COLO829 (cell line): ENCODE measurements around the gene ROBO2.

Experiments used
- DNase-seq: peaks from one replicate; pipeline ENCODE4 v3.0.0; 2012; ENCODE audit warnings: low spot score

The ROBO2 gene

DNA sequence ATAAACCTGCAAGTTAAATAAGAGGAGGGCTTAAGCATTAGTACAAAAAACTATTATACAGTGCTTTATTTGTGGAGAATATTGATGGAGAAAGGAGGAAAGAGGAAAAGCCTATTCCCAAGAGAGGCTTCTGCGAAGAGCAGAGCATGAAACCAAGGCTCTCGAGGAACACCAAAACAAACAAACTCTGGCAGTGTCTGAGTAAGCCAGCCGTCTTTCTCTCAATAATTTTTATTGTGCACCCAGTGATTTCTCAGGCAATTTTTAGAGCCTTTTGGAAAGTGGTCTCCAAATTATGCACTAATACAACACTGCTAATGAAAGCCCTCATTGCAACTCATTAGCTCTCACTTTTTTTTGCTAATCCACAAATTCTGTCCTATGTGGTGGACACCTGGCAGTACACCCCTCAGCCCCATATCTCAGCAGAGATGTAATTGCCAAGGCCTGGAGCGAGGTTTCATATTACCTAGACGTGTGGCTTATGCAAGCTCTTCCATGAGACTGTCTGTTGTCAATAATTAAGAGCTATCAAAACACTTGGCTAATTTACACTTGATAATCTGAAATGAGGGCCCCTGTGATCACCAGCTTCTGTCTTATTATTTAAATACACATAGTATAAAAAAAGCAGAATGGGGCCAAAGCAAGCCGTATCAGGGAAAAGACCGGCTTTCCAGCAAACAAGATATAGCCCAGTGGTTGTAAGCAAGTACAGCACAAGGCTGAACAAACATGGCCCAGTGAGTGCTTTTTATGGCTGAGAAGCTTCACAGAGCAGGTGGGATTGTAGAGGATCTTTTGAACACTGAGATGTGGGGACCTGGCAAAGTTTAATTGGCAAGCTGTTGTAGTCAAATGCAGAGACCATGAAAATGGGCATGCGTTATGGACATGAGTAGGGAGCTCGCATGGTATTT lies 216.9 kb downstream of the ROBO2 start:
- DNase-seq, result no peak

DNA sequence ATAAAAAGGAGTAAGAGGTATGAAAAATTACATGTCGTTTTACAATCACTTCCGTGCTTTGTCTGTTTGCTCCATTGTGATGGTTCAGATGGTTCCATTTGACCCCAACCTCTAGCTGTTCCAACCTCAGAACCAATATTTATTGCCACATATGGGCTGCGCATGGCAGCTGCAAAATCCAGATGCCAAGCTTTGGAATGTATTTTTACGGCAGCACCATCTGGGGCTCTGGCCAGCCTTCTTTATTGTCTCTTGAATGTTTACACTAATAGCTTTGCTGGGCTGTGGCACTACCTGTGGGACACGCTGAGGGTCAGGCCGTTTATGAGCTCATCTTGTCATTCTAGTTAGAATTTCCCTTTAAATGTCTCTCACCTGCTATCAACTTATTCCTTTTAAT lies 219.8 kb downstream of the ROBO2 start:
- no peak for DNase-seq

DNA sequence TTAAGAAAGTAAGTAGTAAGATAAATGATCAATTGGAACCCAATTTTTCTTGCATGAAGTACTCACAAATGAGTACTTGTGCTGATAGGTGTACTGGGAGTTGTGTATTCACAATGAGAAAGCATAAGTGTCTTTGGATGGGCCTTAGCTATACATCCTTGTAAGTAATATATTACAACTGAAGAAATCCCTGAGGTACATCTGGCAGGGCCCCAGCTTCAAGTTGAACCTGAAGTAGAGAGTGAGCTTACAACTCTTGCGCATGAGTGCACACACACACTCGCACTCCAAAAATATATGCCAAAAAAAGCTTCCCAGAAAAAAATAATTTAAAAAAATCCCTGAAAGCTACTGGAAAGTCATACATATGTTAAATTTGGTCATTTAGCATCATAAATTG lies 222.5 kb downstream of the ROBO2 start:
- DNase-seq, result no peak

DNA sequence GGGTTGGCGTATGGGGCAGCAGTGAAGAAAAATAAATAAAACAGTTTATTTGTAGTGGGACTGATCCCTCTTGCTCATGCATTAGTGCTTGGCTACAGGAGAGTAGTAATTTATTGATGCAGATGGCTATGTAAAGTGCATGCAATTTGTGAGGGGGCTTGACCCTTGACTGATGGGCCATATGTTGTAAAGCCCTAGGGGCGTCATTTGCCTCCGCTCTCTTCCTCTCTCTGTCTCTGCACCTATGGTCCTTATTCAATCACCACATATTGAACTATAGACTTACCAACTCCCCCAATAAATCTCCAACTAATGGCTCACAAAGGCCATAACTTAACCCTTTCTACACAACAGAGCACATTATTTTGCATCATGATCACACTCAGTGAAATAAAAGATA lies 227.7 kb downstream of the ROBO2 start:
- no peak for DNase-seq

DNA sequence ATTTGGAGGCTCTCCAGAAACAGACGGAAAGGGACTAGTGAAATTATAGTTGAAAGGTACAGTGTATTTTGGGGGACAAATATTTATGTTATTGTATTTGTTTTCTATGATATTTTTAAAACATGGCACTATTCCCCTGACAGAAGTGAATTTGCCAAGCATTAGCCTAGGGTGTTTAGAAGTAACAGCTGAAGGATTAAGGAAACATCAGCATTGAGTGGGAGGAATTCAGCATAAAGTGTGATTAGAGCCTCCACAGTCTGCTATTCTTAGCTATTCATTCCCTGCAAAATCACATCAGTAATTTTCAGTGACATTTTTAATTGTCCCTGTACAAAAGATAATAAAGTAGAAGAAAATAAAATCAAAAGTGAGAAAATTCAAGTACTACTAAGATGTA lies 231.4 kb downstream of the ROBO2 start:
- no peak for DNase-seq

DNA sequence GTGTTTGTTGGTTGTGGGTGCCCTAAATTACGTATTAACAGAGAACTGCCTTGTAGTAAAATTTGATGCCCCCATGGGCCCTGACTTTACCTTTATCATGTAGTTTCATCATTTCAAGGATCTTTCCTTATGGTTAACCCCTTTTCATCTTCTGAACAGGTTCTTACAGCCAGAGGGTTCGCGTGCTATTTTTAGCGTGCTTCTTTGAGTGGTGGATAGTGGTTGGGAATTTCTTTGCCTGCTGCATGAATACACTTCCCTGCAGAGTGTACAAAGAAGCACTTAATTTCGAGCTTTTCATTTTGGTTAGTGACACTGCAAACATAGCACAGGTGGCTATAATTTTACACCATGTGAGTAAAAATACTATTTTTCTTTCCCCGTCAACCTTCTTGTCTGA lies 231.8 kb downstream of the ROBO2 start:
- DNase-seq, result no peak

DNA sequence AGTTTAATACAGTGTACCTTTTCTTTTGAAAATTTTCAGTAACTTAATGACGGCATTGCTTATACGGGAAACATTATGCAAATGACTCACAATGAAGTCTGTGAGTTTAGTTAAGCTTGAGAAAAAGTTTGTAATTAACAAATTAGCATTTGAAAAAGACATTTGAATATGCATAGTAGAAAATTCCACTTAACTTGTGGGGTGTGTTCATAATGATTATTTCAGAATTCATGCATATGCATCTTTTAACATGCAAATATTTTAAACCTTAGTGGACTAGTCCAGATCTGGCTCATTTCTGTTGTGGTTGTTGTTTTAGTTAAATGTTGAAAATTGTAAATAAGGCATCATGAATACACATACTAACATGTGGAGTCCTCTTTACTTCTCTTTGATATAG lies 239.4 kb downstream of the ROBO2 start:
- no peak for DNase-seq

DNA sequence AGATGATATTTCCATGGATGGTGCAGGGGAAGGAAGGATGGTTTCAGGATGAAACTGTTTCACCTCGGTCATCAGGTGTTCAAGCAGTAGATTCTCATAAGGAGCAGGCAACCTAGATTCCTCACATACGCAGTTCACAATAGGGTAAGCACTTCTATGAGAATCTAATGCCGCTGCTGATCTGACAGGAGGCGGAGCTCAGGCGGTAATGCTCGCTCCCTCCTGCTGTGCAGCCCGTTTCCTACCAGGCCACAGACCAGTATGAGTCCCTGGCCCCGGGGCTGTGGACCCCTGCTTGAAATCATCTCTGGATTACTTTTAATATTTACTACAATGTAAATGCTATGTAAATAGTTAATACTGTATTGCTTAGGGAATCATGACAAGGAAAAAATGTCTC lies 241.8 kb downstream of the ROBO2 start:
- no peak for DNase-seq

DNA sequence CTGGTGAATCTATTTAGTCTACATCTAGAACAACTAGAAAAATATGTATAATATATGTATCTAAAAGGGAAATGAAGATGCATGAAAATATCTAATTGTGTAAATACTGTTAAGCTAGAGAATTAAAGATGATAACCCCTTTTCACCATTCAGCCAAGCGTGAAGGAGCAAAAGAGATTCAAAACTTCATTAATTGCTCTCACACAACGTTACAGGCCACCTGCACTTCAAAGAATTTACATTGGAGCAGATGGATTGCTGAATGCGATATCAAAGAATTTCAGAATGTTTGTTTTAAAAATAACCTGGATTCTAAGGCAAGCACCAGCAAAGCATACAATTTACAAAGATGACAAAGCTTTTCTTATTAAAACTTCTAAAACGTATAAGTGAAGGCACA lies 243.2 kb downstream of the ROBO2 start:
- DNase-seq, result no peak

DNA sequence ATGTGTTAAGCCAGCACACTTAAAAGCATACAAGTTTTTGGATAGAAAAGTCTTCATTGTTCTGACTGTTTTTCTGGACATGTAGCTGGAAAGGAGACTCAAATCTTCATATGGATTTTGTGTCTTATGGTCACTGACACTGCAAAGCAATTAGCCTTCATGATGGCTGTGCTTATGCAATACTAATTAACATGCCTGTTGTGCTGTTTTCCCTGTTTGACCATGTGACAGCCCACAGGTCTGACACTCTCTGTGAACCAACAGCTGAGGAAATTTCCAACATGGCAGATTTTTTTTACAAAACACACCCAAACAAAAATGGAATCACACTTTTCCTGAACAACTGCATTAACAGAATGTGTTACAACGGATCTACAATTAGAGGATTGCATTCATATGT lies 248.4 kb downstream of the ROBO2 start:
- no peak for DNase-seq

DNA sequence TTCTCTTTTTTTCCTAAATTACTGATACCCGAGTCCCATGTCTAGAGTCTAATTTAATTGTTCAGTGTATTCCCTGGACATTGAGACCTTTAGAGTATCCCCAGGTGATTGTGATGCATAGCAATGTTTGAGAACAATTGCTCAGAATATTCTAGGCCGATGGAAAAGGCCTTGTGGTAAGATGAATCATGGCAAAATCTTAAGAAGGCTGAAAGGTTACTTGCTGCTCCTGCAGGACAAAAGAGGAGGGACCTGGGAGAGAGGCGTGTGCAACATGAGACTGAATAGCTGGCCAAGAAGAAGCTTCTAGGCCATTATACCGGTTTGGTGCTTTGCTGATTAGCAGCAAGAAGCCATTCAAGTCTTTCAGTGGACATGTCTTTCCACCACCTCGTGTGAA lies 256.6 kb downstream of the ROBO2 start:
- no peak for DNase-seq

DNA sequence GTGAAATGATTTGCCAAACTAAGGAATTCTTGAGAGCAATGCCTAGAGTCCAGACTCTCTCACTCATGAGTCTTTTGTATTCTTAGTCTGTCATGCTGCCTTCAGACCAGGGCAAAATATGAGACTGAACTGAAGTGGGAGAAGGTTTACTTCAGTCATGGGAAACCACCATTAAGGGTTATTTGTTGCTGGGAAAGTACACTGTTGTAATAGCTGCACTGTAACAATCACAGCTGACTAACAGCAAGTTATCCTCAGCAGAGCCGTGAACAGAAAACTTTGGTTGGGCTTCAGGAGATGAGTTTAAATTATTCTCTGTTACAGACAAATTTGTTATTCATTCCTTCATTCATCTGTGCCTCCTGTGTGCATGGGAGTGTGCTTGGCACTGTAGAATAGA lies 258.5 kb downstream of the ROBO2 start:
- DNase-seq, result no peak

DNA sequence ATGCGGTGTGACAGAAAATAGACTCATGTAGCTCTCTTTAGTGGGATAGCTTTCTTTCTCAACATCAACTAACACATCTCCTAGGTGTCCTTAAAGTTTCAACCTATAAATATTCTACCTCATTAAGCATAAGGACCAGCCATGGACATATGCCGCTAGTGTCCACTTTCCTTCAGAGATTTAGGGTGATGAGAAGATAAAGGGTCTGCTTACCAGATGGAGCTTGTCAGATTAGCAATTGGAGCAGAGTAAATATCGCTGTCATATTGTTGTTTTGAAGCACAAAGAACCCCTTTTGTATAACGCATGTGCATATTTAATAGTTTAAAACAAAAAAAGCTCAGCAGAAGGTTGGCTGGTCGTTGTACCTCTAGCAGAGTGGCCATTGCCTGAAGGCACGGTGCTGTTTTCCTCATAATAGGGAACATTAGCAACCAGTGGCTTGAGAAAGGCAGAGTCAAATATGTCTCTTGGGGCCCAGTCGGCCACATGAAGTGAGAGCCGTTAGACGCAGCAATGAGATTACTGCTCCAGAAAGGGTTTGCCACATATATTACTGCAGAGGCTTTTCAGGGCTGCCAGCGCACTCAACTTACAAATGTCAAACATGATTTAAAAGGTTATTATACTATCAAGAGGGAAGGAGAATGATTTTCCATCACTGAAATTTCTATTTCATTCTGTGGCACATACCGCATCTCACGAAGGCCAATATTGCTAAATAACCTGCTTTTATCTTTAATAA lies 264.2 kb downstream of the ROBO2 start:
- no peak for DNase-seq

DNA sequence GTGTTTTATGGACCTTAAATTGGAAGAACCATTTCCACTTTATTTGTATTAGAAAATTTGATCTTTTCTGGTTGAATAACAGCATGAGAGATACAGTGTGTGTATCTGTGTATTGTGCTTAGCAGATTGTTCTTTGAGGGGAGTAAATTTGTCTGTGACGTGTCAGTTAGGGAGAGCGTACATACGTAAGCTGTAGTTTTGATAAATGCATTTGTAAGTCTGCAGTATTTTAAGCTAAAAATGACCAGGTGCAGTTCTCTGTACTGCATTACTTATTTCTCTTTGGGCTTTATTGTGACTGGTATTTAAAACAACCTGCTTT lies 264.8 kb downstream of the ROBO2 start:
- no peak for DNase-seq

DNA sequence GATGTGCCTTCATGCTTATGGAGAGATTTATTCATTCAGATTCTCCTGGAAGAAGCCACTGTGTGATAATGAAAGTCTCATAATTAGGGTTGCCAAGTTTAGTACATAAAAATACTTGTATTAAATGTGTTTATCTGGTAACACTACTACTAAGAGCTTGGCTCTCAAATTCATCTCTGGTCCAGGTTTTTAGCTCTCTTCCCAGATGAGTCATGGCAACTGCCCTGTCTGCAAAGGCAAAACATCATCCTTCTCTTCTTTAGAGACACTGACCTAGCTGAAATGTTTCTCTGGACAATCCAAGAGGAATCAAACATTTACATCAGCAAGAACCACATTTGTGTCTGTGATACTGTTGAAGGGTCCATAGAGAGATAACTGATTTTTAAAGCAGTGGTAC lies 269.6 kb downstream of the ROBO2 start:
- no peak for DNase-seq

DNA sequence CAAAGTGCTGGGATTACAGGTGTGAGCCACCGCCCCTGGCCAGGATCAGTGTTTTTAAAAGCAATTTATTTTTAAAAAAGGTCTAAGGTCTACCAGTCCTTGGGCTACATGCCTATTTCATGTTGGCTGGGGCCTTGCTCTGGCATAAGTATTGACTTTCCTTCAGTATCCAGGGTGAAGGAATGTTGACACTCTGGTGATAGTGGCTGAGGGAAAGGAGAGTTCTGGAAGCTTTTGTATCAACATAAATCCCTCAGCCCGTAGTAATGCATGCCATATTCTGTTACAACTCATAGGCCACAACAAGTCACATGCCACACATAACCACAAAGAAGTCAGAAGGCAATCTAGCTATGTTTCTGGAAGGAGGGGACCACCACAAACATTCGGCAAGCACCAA lies 273.9 kb downstream of the ROBO2 start:
- DNase-seq, result no peak

DNA sequence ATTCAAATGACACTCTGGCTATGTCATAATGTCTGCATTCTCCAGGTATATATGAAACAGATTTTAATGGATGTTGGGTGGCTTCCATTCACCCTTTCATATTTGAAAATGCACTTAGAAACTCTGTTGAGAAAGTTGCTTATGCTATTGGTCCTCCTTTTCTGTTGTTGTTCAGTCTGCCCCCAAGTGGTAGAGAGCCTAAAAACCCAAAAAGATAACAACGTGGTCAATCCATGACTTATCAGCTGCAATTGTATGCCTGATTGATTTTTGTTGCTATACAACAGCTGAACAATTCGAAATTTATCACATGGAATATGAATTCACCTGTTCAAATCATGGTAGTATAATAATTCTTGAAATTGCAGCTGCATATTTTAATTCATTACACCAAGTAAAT lies 279.8 kb downstream of the ROBO2 start:
- no peak for DNase-seq

DNA sequence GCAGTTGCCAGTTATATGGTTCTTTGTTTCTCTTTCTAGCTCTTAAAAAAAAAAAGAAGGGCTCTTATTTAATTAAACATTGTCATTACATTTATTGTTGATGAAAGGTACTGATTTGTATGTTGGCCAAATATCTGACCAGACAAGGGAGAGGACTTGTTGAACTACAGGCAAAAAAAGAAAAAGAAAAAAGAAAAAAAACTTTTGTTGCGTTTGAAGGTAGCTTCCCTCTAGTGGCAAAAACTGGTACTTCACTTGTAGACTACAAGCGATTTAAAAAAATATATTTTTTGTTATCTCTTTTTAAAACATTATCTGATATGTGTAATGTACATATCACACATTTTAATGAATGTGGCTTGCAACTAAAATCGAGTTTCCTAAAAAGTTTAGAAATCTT lies 280.6 kb downstream of the ROBO2 start:
- no peak for DNase-seq

DNA sequence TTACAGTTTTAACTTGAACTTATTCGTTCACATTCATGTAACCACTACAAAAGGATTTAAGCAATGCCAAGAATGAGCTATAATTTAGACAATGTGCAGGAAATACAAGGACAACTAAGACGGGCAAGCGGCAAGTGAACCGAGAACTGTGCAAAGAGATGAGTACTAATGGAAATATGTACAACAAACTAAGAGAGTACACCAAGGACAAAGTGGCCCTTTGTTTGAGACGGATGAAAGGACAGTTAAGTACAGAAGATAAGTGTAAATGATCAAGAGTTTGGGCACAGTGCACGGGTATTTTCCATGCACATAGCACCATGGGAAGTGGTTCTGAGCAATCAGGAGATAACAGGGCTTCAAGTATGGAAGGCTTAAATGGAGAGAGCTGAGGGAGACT lies 281.7 kb downstream of the ROBO2 start:
- peak; percentile 80 for DNase-seq

DNA sequence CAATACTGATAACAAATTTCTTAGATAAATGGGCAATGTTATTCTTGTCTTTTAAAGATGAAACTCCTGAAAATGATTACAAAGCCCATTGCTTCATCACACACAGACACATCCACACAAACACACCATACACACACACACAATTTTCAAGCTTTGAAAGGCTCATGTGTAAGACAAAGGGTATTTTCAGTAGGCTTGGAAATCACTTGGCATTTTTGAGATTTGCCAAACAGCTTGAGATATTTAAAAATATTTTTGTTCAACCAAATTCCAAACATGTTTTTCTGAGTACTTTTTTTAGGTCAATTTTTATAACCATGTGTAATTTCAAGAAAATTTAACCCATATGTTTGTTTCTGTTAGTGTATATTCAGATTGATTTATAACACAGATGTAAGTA lies 283.7 kb downstream of the ROBO2 start:
- no peak for DNase-seq

DNA sequence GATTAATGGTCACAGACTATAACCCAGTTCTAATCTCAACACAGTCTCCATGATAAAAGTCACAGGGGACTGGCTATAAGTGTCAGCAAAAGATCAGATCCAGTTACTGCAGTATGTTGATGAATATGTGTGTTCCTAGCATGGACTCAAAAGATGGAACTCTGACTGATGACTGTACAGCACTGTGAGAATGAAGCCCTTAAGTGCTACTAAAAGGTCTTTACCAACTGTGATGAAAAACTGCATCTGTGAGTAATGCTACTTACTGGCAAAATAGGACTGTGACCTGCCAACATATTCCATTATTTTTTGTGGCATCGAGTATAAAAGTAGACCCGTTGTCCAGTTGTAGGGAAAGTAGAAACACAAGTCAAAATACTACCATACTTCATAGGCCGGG lies 284.2 kb downstream of the ROBO2 start:
- DNase-seq, result no peak

DNA sequence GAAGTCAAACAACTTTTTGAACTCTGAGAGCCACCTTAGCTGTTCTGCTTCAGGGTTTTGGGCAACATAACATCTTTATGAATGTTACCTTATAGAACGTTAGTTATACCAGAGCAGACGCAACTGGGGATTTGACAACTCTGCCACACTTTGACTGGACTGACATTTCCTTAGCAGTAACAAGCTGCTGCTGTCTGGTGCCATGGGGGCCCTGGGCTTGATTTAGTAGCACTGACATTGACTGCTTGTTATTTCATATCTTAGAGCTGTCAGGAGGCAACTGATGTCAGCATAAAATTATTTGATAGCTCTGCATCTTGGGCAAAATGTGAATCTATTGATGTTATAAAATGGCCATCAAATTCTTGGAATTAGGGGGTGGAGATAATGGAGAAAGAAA lies 285.4 kb downstream of the ROBO2 start:
- no peak for DNase-seq

DNA sequence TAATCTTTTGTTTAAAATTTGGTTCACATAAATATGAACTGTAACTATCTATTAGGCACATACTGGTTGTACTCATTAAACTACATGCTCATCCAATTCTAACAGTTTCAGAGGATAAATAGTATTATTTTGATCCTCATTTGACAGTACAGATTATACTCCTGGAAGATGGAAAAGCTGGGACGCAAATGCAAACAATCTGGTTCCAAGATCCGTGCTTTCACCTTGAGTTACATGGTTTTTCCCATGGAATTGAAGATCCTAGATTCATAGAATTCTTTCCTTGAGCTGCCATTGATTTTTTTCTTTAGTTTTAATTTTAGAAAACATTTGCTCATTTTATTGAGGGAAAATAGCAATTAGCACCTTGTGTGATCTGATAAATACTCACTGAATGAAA lies 285.8 kb downstream of the ROBO2 start:
- no peak for DNase-seq

DNA sequence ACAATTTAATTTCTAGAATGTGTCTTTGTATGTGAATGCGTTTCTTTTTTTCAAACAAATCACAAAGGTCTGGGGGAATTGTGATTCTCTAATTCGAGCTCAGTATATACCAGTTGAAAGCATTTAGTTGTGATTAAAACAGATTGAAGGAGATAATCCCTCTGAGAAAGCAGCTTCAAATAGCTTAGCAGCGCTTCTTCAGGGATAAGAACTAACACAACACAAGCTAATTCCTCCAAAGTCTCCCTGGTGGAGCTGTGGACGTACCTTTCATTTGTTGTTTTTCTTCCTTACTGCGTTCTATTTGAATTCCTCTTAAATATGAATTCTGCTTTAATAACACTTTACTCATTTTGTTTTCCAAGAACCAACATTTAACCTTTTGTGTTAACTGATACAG lies 286.7 kb downstream of the ROBO2 start:
- DNase-seq, result no peak
